ENCODE measurements around the gene SH2D6. TPM values are rescaled to one million over a fixed set of nuclear protein-coding genes. Genes with fewer than 3 reads are reported as not detected.

The SH2D6 gene
- total RNA-seq = not detected in 2 replicates

DNA sequence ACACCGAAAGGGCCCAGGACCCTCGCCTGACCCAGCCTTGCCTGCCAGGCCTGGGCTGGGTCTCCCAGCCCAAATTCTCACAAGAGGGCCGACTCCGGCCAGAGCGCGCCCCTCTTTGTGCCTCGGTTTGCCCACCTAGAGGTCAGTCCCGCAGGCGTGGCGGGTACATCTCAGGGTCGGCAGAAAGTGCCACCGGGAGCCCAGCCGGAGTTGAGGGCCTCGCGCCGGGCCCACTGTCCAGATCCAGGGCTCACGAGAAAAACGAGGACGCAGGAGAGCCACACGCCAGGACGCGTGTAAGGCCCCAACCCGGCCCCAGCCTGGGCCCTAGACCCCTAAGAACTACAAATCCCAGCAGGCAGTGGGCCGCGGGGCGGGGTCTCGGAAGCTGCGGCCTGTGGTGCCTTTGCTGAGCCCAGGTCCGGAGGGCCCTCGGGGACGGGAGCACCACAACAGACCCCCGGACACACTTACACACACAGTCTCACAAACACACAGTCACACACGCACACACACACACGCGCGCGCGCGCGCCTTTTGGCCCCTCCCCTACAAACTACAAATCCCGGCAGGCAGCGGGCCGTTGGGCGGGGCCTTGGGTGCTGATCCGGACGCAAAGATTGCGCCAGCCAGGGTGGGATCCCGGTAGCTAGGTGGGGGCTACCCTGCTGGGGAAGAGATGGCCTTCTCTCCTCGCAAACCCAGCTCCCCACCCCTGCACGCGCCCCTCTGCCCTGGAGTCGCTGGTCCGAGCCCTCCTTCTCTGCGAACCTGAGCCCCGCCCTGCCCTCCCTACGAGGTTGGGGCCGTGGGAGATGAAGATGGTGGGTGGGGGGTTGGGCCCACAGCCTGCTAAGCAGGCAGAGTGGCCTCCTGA lies at the start of gene SH2D6:
Gene SH2D6 (plus strand): TSS at position 583 of the 877 bp plus-strand sequence. CDS start 10,752 bp downstream, outside the sequence.

DNA sequence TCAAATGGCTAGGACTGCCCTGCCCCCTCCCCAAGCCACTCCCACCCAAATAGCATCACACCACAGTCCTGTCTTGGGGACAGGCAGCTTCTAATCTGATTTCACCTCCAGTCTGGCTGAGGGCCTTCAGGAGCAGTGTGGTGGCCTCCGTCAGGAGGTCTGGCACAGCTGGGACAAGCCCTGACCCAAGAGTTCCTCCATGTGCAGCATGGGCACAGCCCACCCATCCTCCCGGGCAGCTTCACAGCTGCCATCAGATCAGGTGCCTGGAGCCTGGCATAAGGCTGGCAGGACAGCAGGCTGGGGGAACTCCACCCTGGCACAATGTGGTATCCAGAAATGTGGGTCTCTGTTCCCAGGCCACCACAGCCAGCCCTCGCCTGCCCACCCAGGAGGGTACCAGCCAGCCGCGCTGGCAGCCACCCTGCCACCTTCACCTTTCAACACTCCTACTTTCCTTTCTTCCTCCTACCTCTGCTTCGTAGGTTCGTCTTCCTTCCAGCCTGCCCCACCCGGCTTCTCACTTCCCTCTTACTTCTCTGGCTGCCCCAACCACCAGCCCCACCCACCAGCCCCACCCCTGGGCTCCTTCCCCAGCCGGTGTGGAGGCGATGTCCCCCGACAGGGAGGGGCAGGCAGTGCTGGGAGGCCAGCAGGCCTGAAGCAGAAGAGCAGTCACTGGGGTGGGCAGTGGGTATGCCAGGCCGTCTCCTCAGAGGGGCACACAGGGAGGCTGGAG lies 8.5 kb upstream of the SH2D6 start, which contains the start of gene CAPG:
Gene CAPG (minus strand): TSS at position 522 of the 739 bp plus-strand sequence. CDS start 8,221 bp downstream, outside the sequence.

Other genes starting within 250 kb of the SH2D6 start
- gene TGOLN2, start 90.7 kb upstream of the SH2D6 start, total RNA-seq = 28.0 and 36.9 TPM in 2 replicates
- gene RETSAT, start 64.2 kb upstream of the SH2D6 start, total RNA-seq = 51.7 and 52.9 TPM in 2 replicates
- 11.4 and 13.3 TPM in 2 replicates for gene ELMOD3, start 63.9 kb upstream of the SH2D6 start, total RNA-seq
- gene CAPG, start 8.3 kb upstream of the SH2D6 start, total RNA-seq = 400 and 475 TPM in 2 replicates
- gene MAT2A, start 120.5 kb downstream of the SH2D6 start, total RNA-seq = 60.4 and 67.8 TPM in 2 replicates
- gene GGCX, start 142.8 kb downstream of the SH2D6 start, total RNA-seq = 40.3 and 48.2 TPM in 2 replicates
- 140 and 150 TPM in 2 replicates for gene VAMP8, start 158.9 kb downstream of the SH2D6 start, total RNA-seq
- gene VAMP5, start 165.7 kb downstream of the SH2D6 start, total RNA-seq = 1.9 and 2.3 TPM in 2 replicates
- gene RNF181, start 177.0 kb downstream of the SH2D6 start, total RNA-seq = 143 and 206 TPM in 2 replicates
- gene TMEM150A, start 184.0 kb downstream of the SH2D6 start, total RNA-seq = 9.9 and 14.6 TPM in 2 replicates
- 11.7 and 12.4 TPM in 2 replicates for gene C2orf68, start 193.4 kb downstream of the SH2D6 start, total RNA-seq
- 66.4 and 71.3 TPM in 2 replicates for gene USP39, start 197.5 kb downstream of the SH2D6 start, total RNA-seq
- gene SFTPB, start 249.5 kb downstream of the SH2D6 start, total RNA-seq = 0.46 and 0.56 TPM in 2 replicates